Choroid plexus epithelial cell (primary cell): ENCODE data around the gene AGRN.
A peak's percentile ranks its signal among the peaks of the same experiment; 100 is the strongest.
"Not testable (repeated sequence)": the region's sequence is repeated elsewhere in the genome, so short reads cannot be mapped to it uniquely, and the experiment has no call there.

Source experiments
- DNase-seq: peaks from one replicate; pipeline ENCODE4 v3.0.0-alpha.2; 2010; ENCODE audit warnings: low read depth
- H3K4me3 ChIP-seq: 2 replicates; pipeline ENCODE4 v1.5.1; 2011; ENCODE audit warnings: low read depth, mild to moderate bottlenecking, control low read depth, low read length, moderate library complexity
- TF ChIP-seq, protein P1 (sequence below): conservative IDR thresholded peaks from 2 replicates; pipeline ENCODE4 v1.5.1; 2011; ENCODE audit warnings: low read depth, mild to moderate bottlenecking, control low read depth, inconsistent platforms, low read length, moderate library complexity

AGRN gene

DNA sequence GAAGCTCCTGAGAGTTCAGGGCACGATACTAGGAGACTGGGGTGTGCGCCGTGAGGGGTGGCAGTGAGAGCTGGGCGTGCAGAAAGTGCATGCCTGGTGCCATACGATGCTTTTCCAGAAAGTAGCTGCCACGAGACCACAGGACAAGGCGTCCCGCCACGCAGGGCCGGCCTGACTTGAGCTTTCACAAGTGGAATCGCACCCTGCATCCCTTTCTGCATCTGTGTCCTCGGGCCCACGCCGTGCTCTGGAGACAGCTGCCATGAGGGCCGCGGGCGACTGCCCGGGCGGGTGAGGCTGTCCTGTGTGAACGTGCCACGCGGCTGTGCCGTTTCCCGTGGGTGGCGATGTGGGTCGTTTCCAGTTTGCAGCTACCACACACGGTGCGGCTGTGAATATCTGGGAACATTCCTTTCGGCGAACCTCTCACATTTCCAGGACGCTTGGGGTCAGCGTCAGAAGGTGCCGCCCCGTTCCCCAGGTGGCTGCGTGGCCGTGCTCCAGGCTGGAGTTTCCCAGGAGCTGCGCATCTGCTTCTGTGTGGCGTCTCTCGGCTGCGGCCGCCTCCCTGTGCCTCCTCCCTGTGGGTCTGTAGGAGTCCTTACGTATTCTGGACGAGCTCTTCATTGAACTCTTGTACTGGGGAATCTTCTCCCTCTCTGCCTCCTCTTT, 37.0 kb upstream of the AGRN start:
- H3K4me3 ChIP-seq = no peak overlapping the region
- TF ChIP-seq, protein P1, sequence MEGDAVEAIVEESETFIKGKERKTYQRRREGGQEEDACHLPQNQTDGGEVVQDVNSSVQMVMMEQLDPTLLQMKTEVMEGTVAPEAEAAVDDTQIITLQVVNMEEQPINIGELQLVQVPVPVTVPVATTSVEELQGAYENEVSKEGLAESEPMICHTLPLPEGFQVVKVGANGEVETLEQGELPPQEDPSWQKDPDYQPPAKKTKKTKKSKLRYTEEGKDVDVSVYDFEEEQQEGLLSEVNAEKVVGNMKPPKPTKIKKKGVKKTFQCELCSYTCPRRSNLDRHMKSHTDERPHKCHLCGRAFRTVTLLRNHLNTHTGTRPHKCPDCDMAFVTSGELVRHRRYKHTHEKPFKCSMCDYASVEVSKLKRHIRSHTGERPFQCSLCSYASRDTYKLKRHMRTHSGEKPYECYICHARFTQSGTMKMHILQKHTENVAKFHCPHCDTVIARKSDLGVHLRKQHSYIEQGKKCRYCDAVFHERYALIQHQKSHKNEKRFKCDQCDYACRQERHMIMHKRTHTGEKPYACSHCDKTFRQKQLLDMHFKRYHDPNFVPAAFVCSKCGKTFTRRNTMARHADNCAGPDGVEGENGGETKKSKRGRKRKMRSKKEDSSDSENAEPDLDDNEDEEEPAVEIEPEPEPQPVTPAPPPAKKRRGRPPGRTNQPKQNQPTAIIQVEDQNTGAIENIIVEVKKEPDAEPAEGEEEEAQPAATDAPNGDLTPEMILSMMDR = no peak
- DNase-seq = no peak

DNA sequence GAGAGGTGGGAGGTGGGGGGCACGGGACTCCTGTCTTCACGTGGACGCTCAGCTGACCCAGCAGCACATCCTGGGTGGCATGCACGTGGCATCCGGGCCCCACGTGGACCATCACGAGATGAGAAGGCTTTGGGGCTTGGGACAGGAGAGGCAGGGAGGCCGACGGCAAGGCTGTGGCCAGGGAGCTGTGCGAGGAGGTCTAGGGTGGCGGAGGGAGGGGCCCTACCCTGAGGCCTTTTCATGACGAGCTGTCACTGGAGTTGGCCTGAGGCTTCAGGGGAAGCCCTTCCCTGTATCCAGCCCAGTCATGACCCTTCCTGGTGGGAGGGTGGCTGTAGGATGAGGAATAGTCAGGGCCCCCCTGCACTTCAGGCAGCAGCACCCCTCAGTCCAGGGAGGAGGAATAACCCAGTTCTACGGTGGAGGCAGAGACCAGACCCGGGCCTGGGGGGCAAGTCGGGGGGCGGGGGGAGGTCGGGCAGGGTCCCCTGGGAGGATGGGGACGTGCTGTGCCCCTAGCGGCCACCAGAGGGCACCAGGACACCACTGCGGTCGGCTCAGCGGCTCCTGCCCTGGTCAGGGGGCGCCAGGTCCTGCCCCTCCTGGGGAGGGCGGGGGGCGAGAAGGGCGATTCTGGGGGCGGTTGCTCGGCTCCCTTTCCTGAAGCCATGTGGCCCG, 36.0 kb upstream of the AGRN start:
- DNase-seq = no peak
- H3K4me3 ChIP-seq = peak overlapping the region; percentile 26
- TF ChIP-seq, protein P1 = peak; percentile 80

DNA sequence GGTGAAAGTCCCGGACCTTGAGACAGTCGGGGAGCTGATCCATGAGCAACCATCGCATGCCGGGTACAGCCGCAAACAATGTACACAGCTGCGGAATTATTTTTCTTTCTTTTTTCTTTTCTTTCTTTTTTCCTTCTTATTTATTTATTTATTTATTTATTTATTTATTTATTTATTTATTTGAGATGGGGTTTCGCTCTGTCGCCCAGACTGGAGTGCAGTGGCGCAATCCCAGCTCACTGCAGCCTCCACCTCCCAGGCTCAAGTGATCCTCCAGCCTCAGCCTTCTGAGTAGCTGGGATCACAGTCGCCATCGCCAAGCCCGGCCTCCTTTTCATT, 35.5 kb upstream of the AGRN start:
- TF ChIP-seq, protein P1 = no peak
- DNase-seq = no peak
- H3K4me3 ChIP-seq = peak overlapping the region; percentile 26

DNA sequence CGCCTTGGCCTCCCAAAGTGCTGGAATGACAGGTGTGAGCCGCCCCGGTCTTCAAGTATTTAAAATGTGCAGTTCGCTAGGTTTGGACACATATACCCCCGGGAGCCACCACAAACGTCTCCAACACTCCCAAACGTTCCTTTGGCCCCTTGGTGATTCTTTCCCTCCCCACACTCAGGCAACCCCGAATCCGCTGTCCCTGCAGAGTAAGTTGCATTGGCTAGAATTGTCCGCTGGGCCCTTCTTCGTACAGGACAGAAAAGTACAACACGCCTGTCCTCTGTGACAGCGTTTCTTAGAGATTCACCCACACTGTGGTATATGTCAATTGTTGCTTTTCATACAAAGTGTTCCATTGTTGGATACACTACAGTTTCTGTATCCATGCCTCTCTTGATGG, 34.8 kb upstream of the AGRN start:
- TF ChIP-seq, protein P1 = no peak
- DNase-seq = no peak
- no peak overlapping the region for H3K4me3 ChIP-seq

DNA sequence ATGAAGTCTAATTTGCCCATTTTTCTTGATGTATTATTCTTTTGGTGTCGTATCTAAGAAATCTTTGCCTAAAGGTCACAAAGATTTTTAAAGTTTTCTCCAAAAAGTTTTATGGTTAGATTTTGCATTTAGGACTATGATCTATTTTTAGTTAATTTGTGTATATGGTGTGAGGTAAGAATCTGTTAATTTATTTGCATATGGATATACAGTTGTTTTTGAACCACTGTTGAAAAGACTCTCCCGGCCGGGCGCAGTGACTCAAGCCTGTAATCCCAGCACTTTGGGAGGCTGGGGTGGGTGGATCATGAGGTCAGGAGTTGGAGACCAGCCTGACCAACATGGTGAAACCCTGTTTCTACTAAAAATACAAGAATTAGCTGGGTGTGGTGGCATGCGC, 31.9 kb upstream of the AGRN start:
- not testable (repeated sequence) for H3K4me3 ChIP-seq, DNase-seq

DNA sequence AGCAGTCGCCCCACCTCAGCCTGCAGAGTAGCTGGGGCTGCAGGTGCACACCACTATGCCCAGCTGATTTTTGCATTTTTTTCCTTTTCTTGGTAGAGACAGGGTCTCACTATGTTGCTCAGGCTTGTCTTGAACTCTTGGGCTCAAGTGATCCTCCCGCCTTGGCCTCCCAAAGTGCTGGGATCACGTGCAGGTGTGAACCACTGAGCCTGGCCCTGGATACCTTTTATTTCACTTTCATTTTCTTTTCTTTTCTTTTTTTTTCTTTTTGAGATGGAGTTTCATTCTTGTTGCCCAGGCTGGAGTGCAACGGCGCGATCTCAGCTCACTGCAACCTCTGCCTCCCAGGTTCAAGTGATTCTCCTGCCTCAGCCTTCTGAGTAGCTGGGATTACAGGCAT, 28.6 kb upstream of the AGRN start:
- not testable (repeated sequence) for DNase-seq, H3K4me3 ChIP-seq

DNA sequence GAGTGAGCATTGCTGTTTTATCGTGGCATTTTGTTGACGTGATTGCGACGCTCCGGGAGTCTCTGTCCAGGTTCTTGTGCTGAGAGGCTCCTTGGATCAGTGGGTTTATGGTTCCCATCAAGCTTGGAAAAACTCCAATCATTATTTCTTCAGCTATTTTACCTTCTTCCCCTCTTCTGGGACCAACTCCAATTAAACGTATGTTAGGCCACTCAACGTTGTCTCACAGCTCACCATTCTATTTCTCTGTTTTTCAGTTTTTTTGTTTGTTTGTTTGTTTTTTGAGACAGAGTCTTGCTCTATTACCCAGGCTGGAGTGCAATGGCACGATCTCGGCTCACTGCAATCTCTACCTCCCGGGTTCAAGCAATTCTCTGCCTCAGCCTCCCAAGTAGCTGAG, 28.0 kb upstream of the AGRN start:
- TF ChIP-seq, protein P1 = no peak
- no peak for DNase-seq
- no peak overlapping the region for H3K4me3 ChIP-seq

DNA sequence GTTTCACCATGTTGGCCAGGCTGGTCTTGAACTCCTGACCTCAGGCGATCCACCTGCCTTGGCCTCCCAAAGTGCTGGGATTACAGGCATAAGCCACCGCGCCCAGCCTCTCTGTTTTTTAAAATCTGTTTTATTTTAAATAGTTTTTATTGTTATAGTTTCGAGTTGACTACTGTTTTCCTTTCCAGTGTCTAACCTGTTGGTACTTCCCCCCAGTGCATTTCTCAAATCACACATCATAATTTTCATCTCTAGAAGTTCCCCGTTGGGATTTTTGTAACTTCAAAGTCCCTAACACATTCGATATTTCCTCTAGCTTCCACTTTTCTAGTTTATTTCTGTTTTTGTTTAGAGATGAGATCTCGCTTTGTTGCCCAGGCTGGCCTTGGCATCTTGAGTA, 27.6 kb upstream of the AGRN start:
- no peak overlapping the region for H3K4me3 ChIP-seq
- TF ChIP-seq, protein P1 = no peak
- DNase-seq = no peak
